Liver (tissue), 9 donors: ENCODE results near the gene RBMS2. TPM values are rescaled to one million over a fixed set of nuclear protein-coding genes. Genes with fewer than 3 reads are reported as not detected.

Source experiments
- DNase-seq: peaks from one replicate; pipeline ENCODE4 v3.0.0-alpha.2; 2017; ENCODE audit warnings: low spot score
- H3K27ac ChIP-seq, 2 donors: one replicate each; pipeline ENCODE4 v1.7.0; 2013; ENCODE audit warnings: inconsistent platforms in 2 of 2, low read length in 2 of 2, control low read depth in 1 of 2, low read depth in 1 of 2, mild to moderate bottlenecking in 1 of 2
- H3K27me3 ChIP-seq, 4 donors: one replicate each; pipeline versions ENCODE4 v1.6.1 to v1.7.0; 2013; ENCODE audit warnings: low read length in 3 of 4, inconsistent platforms in 1 of 4, mild to moderate bottlenecking in 1 of 4, moderate library complexity in 1 of 4; ENCODE audit not compliant: control insufficient read depth in 4 of 4, insufficient read depth in 4 of 4
- H3K36me3 ChIP-seq, 4 donors: one replicate each; pipeline versions ENCODE4 v1.6.1 to v1.7.0; 2013; ENCODE audit warnings: low read length in 3 of 4, mild to moderate bottlenecking in 3 of 4, low read depth in 1 of 4, moderate library complexity in 1 of 4; ENCODE audit not compliant: control insufficient read depth in 4 of 4, insufficient read depth in 3 of 4
- H3K4me1 ChIP-seq, 4 donors: one replicate each; pipeline versions ENCODE4 v1.6.1 to v1.7.0; 2013; ENCODE audit warnings: low read length in 3 of 4, mild to moderate bottlenecking in 3 of 4, moderate library complexity in 1 of 4; ENCODE audit not compliant: control insufficient read depth in 4 of 4, insufficient read depth in 4 of 4
- H3K4me3 ChIP-seq, 3 donors: one replicate each; pipeline versions ENCODE4 v1.6.1 to v1.7.0; 2013; ENCODE audit warnings: low read length in 3 of 3, control low read depth in 1 of 3, low read depth in 1 of 3, mild to moderate bottlenecking in 1 of 3
- H3K9ac ChIP-seq, 2 donors: one replicate each; pipeline ENCODE4 v1.7.0; 2013; ENCODE audit warnings: low read length in 2 of 2, mild to moderate bottlenecking in 2 of 2, moderate library complexity in 2 of 2, control low read depth in 1 of 2, low read depth in 1 of 2
- H3K9me3 ChIP-seq, 4 donors: one replicate each; pipeline versions ENCODE4 v1.6.1 to v1.7.0; 2013; ENCODE audit warnings: low read length in 3 of 4; ENCODE audit not compliant: control insufficient read depth in 4 of 4
- ATF3 ChIP-seq: IDR thresholded peaks from 2 replicates; pipeline ENCODE4 v1.6.1; 2016; ENCODE audit warnings: antibody characterized with exemption
- CTCF ChIP-seq: fragments of 150-350 bp; IDR thresholded peaks from 2 replicates; pipeline ENCODE4 v1.5.1; 2017; ENCODE audit warnings: improper control_type of control experiment, low read depth, low read length; ENCODE audit not compliant: missing input control
- FOXA1 ChIP-seq: IDR thresholded peaks from 2 replicates; pipeline ENCODE4 v1.6.1; 2016; ENCODE audit warnings: antibody characterized with exemption
- FOXA2 ChIP-seq: IDR thresholded peaks from 2 replicates; pipeline ENCODE4 v1.6.1; 2016; ENCODE audit warnings: antibody characterized with exemption
- HNF4A ChIP-seq, 2 donors: conservative IDR thresholded peaks; 2 replicates each; pipeline ENCODE4 v1.6.1; 2016; ENCODE audit warnings: antibody characterized with exemption in 2 of 2, mild to moderate bottlenecking in 2 of 2
- HNF4G ChIP-seq: IDR thresholded peaks from 2 replicates; pipeline ENCODE4 v1.6.1; 2016; ENCODE audit warnings: antibody characterized with exemption
- JUND ChIP-seq, 2 donors: IDR thresholded peaks; 2 replicates each; pipeline ENCODE4 v1.6.1; 2016; ENCODE audit warnings: antibody characterized with exemption in 2 of 2
- MAX ChIP-seq: IDR thresholded peaks from 2 replicates; pipeline ENCODE4 v1.6.1; 2016; ENCODE audit warnings: antibody characterized with exemption
- NR2F2 ChIP-seq: IDR thresholded peaks from 2 replicates; pipeline ENCODE4 v1.6.1; 2016; ENCODE audit warnings: antibody characterized with exemption
- REST ChIP-seq: IDR thresholded peaks from 2 replicates; pipeline ENCODE4 v1.6.1; 2016; ENCODE audit warnings: antibody characterized with exemption, mild to moderate bottlenecking
- RXRA ChIP-seq, 2 donors: IDR thresholded peaks; 2 replicates each; pipeline ENCODE4 v1.6.1; 2017 to 2018; ENCODE audit warnings: antibody characterized with exemption in 2 of 2, mild to moderate bottlenecking in 1 of 2
- SP1 ChIP-seq: IDR thresholded peaks from 2 replicates; pipeline ENCODE4 v1.6.1; 2018; ENCODE audit warnings: antibody characterized with exemption, mild to moderate bottlenecking
- YY1 ChIP-seq: IDR thresholded peaks from 2 replicates; pipeline ENCODE4 v1.6.1; 2016; ENCODE audit warnings: antibody characterized with exemption, mild to moderate bottlenecking
- ZBTB33 ChIP-seq: IDR thresholded peaks from 2 replicates; pipeline ENCODE4 v1.6.1; 2016; ENCODE audit warnings: antibody characterized with exemption
- WGBS: extraction: QIAGEN DNeasy Blood & Tissue Kit; methylation state at CpG from one replicate; pipeline ENCODE4 v1.1.7; 2013; 5-methylcytosine and 5-hydroxymethylcytosine counted together
- polyA plus RNA-seq, 2 donors: library from polyadenylated mRNA; stranded (reverse) in 1 of 2; unstranded in 1 of 2; fragments of 200-250 nt in 1 of 2; fragments of >200 nt in 1 of 2; fragmentation: Nextera tagmentation in 1 of 2; extraction: Ambion mirVana in 1 of 2; gene quantifications; one replicate each; pipeline versions ENCODE4 v1.2.1 to v1.2.3, GENCODE V29; 2013 to 2015
- total RNA-seq, 2 donors: library from RNA; depleted of rRNA; stranded (reverse); fragments of >200 nt; gene quantifications; one replicate each; pipeline ENCODE4 v1.2.3, GENCODE V29; 2014
- donor health status: healthy.
- donor health status: healthy.
- donor health status: healthy.
- donor health status: healthy.
- donor health status: healthy.

RBMS2 gene
- total and polyA plus RNA-seq, 4 donors = 1.2 to 3.8 (median 1.8) TPM

GRCh38 chr12:56591126-56591525, 69.5 kb downstream of the RBMS2 start:
- no peaks in the 10 kb centered on the region for H3K27me3 ChIP-seq
- TF ChIP-seq ZBTB33 (no peak), NR2F2 (no peak), HNF4A (conservative IDR thresholded peaks at IDR 0.05) (no peak)
- no peak for DNase-seq
- peaks cover 0 to 13% (median 3%) of the 10 kb centered on the region in 4 donors for H3K36me3 ChIP-seq
- no peak overlapping the region for H3K4me3 ChIP-seq
- WGBS = 87% methylated on average over 5 of the region's 5 CpGs
- H3K27ac ChIP-seq = no peak overlapping the region
- no peak overlapping the region for H3K9ac ChIP-seq
- H3K9me3 ChIP-seq = no peaks in the 10 kb centered on the region
- H3K4me1 ChIP-seq = no peaks in the 10 kb centered on the region

GRCh38 chr12:56591961-56592360, 70.3 kb downstream of the RBMS2 start:
- Histone ChIP-seq H3K36me3 (peaks cover 0 to 16% (median 5%) of the 10 kb centered on the region in 4 donors), H3K9me3 (no peaks in the 10 kb centered on the region), H3K4me1 (no peaks in the 10 kb centered on the region), H3K9ac (no peak overlapping the region), H3K4me3 (no peak overlapping the region), H3K27ac (no peak overlapping the region), H3K27me3 (no peaks in the 10 kb centered on the region)
- no peak for DNase-seq
- no peak for TF ChIP-seq FOXA2
- TF ChIP-seq HNF4A (conservative IDR thresholded peaks at IDR 0.05) = no peak
- TF ChIP-seq NR2F2 = no peak
- no peak for TF ChIP-seq RXRA (IDR thresholded peaks at IDR 0.05)
- TF ChIP-seq REST = no peak
- TF ChIP-seq JUND (IDR thresholded peaks at IDR 0.05) = no peak
- no peak for TF ChIP-seq SP1
- no peak for TF ChIP-seq HNF4G
- TF ChIP-seq ATF3 = no peak
- TF ChIP-seq YY1 = no peak
- TF ChIP-seq FOXA1 = no peak
- no peak for TF ChIP-seq CTCF
- TF ChIP-seq MAX = no peak
